ENCODE measurements around the gene INPP5D.
A peak's percentile ranks its signal among the peaks of the same experiment; 100 is the strongest.

INPP5D gene

DNA sequence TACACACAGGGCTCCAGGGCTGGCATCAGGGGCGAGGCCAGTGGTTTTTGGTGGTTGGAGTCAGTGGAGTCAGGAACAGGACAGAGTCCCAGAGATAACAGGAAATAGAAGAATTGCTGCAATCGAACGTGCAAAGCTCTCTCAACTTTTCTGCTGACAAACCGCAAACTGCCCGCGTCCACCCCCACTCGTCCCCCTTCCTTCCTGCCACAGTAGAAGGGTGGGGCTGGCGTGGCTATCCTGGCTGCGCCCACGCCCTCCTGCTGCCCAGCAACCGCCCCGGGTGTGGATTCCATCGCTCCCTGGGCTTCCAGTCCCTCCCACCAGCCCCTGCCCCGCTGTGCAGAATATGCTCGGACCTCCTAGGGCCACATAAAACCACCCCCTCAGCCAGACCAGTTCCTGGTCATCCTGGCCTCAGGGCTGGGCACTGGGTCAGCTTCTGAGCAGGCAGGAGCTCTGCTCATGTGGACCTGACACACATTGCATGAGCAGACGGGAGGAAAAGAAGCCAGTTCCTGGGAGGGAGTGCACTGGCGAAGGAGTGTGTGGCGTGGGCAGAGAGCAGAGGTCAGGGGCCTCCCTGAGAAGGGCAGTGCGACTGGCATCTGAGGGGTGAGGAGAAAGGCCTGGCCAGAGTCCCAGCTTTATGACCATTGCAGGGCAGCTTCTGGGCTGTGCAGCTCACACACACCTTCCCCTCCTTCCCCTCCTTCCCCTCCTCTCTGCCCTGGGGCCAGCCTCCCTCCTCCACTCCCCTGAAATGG is 105.9 kb downstream of the INPP5D start:
- TF ChIP-seq CTCF (IDR thresholded peaks at IDR 0.05; ENCODE audit: low read length, missing control alignments) = no peak
- no peak overlapping the region for H3K4me3 ChIP-seq (replicated peaks; ENCODE audit: low read depth, low read length)
- DNase-seq (ENCODE audit: low read depth) = peak; percentile 42

GRCh38 chr2:233168445-233168844 is 108.3 kb downstream of the INPP5D start:
- no peak for TF ChIP-seq CTCF (IDR thresholded peaks at IDR 0.05; ENCODE audit: low read length, missing control alignments)
- DNase-seq (ENCODE audit: low read depth) = no peak
- no peak overlapping the region for H3K4me3 ChIP-seq (replicated peaks; ENCODE audit: low read depth, low read length)

- TF ChIP-seq CTCF (IDR thresholded peaks at IDR 0.05; ENCODE audit: low read length, missing control alignments) = no peak
- H3K4me3 ChIP-seq (replicated peaks; ENCODE audit: low read depth, low read length) = no peak overlapping the region
- DNase-seq (ENCODE audit: low read depth) = no peak
Observed at GRCh38 chr2:233168919-233169318, 108.8 kb downstream of the INPP5D start.

GRCh38 chr2:233171344-233171743 is 111.2 kb downstream of the INPP5D start:
- TF ChIP-seq CTCF (IDR thresholded peaks at IDR 0.05; ENCODE audit: low read length, missing control alignments) = no peak
- no peak overlapping the region for H3K4me3 ChIP-seq (replicated peaks; ENCODE audit: low read depth, low read length)
- no peak for DNase-seq (ENCODE audit: low read depth)

DNA sequence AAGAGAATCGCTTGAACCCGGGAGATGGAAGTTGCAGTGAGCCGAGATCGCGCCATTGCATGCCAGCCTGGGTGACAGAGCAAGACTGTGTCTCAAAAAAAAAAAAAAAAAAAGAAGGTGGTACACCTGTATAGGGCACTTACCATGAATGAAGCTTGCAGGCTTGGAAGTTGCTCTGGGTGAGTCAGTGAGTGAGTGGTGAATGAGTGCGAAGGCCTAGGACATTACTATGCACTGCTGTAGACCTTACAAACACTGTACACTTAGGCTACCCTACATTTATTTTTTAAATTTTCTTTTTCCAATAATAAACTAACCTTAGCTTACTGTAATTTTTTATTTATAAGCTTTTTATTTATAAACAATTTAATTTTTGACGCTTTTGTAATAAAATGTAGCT is 113.0 kb downstream of the INPP5D start:
- no peak for TF ChIP-seq CTCF (IDR thresholded peaks at IDR 0.05; ENCODE audit: low read length, missing control alignments)
- no peak overlapping the region for H3K4me3 ChIP-seq (replicated peaks; ENCODE audit: low read depth, low read length)
- DNase-seq (ENCODE audit: low read depth) = no peak

DNA sequence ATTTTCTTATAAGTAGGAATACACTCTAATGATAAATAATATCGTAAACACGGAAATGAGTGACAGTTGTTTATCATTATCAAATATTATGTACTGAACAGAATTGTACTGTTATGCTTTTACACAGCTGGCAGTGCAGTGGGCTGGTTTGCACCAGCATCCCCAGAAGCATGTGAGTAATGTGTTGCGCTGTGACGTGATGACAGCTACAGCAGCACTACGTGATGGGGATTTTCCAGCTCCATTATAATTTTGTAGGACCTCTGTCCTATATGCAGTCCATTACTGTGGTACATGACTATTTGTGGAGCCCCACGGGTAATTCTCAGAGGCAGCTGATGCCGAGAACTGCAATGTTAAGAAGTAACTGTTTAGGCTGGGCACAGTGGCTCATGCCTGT is 114.0 kb downstream of the INPP5D start:
- peak; percentile 34 for DNase-seq (ENCODE audit: low read depth)
- no peak for TF ChIP-seq CTCF (IDR thresholded peaks at IDR 0.05; ENCODE audit: low read length, missing control alignments)
- H3K4me3 ChIP-seq (replicated peaks; ENCODE audit: low read depth, low read length) = no peak overlapping the region
